Right kidney (tissue), 1 donor: Measurements from ENCODE around the gene SLC2A1.

Experiments used
- DNase-seq: peaks from one replicate; pipeline ENCODE4 v3.0.0-alpha.2; 2016

Gene SLC2A1

GRCh38 chr1:42891465-42892138 is 67.1 kb downstream of the SLC2A1 start:
- no peak for DNase-seq

GRCh38 chr1:42889264-42889663 is 69.4 kb downstream of the SLC2A1 start:
- no peak for DNase-seq

GRCh38 chr1:42888013-42888633 is 70.5 kb downstream of the SLC2A1 start:
- no peak for DNase-seq

GRCh38 chr1:42887366-42887765 is 71.3 kb downstream of the SLC2A1 start:
- no peak for DNase-seq

- DNase-seq: peak; percentile 5
These were observed 71.9 kb downstream of the SLC2A1 start for GRCh38 chr1:42886800-42887199.

- no peak for DNase-seq
These were observed 72.5 kb downstream of the SLC2A1 start for GRCh38 chr1:42886046-42886739.

GRCh38 chr1:42880384-42880783 is 78.3 kb downstream of the SLC2A1 start:
- DNase-seq: no peak

- DNase-seq: no peak
These were observed 81.3 kb downstream of the SLC2A1 start for GRCh38 chr1:42877380-42877779.

- DNase-seq: no peak
These were observed 82.7 kb downstream of the SLC2A1 start for GRCh38 chr1:42876009-42876408.
